Measurements from ENCODE around the gene KIAA1671.

Gene KIAA1671

GRCh38 chr22:25161916-25162530 lies 209.5 kb downstream of the KIAA1671 start:
- no peak overlapping the region for H3K4me3 ChIP-seq (IDR thresholded peaks at IDR 0.05; ENCODE audit: insufficient read depth, low read depth, low read length)
- H3K79me2 ChIP-seq (ENCODE audit: insufficient read depth, low read depth) = no peaks in the 10 kb centered on the region
- no peak overlapping the region for H3K4me2 ChIP-seq
- H3K27ac ChIP-seq = no peak overlapping the region
- no peak overlapping the region for H2AFZ ChIP-seq (ENCODE audit: low read depth)
- H4K20me1 ChIP-seq (ENCODE audit: insufficient read depth) = no peaks in the 10 kb centered on the region
- no peak for TF ChIP-seq CTCF (conservative IDR thresholded peaks at IDR 0.05; ENCODE audit: low read depth, low read length)
- H3K36me3 ChIP-seq (ENCODE audit: insufficient read depth) = no peaks in the 10 kb centered on the region
- H3K4me1 ChIP-seq (ENCODE audit: low read depth, poor library complexity, severe bottlenecking) = no peaks in the 10 kb centered on the region
- H3K9ac ChIP-seq = no peak overlapping the region
- no peaks in the 10 kb centered on the region for H3K27me3 ChIP-seq (ENCODE audit: insufficient read depth, low read depth)

GRCh38 chr22:25162561-25162960 lies 210.0 kb downstream of the KIAA1671 start:
- H3K27ac ChIP-seq = no peak overlapping the region
- TF ChIP-seq CTCF (conservative IDR thresholded peaks at IDR 0.05; ENCODE audit: low read depth, low read length) = no peak
- H3K36me3 ChIP-seq (ENCODE audit: insufficient read depth) = no peaks in the 10 kb centered on the region
- H3K79me2 ChIP-seq (ENCODE audit: insufficient read depth, low read depth) = no peaks in the 10 kb centered on the region
- no peaks in the 10 kb centered on the region for H3K27me3 ChIP-seq (ENCODE audit: insufficient read depth, low read depth)
- no peak overlapping the region for H2AFZ ChIP-seq (ENCODE audit: low read depth)
- H3K4me2 ChIP-seq = no peak overlapping the region
- H3K9ac ChIP-seq = no peak overlapping the region
- no peaks in the 10 kb centered on the region for H4K20me1 ChIP-seq (ENCODE audit: insufficient read depth)
- no peak overlapping the region for H3K4me3 ChIP-seq (IDR thresholded peaks at IDR 0.05; ENCODE audit: insufficient read depth, low read depth, low read length)
- H3K4me1 ChIP-seq (ENCODE audit: low read depth, poor library complexity, severe bottlenecking) = no peaks in the 10 kb centered on the region

- no peaks in the 10 kb centered on the region for H3K27me3 ChIP-seq (ENCODE audit: insufficient read depth, low read depth)
- H3K4me3 ChIP-seq (IDR thresholded peaks at IDR 0.05; ENCODE audit: insufficient read depth, low read depth, low read length) = no peak overlapping the region
- no peak overlapping the region for H3K27ac ChIP-seq
- no peak overlapping the region for H2AFZ ChIP-seq (ENCODE audit: low read depth)
- no peak overlapping the region for H3K4me2 ChIP-seq
- no peaks in the 10 kb centered on the region for H4K20me1 ChIP-seq (ENCODE audit: insufficient read depth)
- H3K79me2 ChIP-seq (ENCODE audit: insufficient read depth, low read depth) = no peaks in the 10 kb centered on the region
- no peak for TF ChIP-seq CTCF (conservative IDR thresholded peaks at IDR 0.05; ENCODE audit: low read depth, low read length)
- no peaks in the 10 kb centered on the region for H3K4me1 ChIP-seq (ENCODE audit: low read depth, poor library complexity, severe bottlenecking)
- H3K36me3 ChIP-seq (ENCODE audit: insufficient read depth) = no peaks in the 10 kb centered on the region
- H3K9ac ChIP-seq = no peak overlapping the region
Observed at GRCh38 chr22:25165785-25166184, 213.3 kb downstream of the KIAA1671 start.

- H3K79me2 ChIP-seq (ENCODE audit: insufficient read depth, low read depth) = no peaks in the 10 kb centered on the region
- no peaks in the 10 kb centered on the region for H4K20me1 ChIP-seq (ENCODE audit: insufficient read depth)
- TF ChIP-seq CTCF (conservative IDR thresholded peaks at IDR 0.05; ENCODE audit: low read depth, low read length) = no peak
- H3K36me3 ChIP-seq (ENCODE audit: insufficient read depth) = no peaks in the 10 kb centered on the region
- no peak overlapping the region for H3K27ac ChIP-seq
- no peak overlapping the region for H2AFZ ChIP-seq (ENCODE audit: low read depth)
- no peak overlapping the region for H3K4me3 ChIP-seq (IDR thresholded peaks at IDR 0.05; ENCODE audit: insufficient read depth, low read depth, low read length)
- no peak overlapping the region for H3K4me2 ChIP-seq
- H3K9ac ChIP-seq = no peak overlapping the region
- H3K4me1 ChIP-seq (ENCODE audit: low read depth, poor library complexity, severe bottlenecking) = no peaks in the 10 kb centered on the region
- no peaks in the 10 kb centered on the region for H3K27me3 ChIP-seq (ENCODE audit: insufficient read depth, low read depth)
Observed at GRCh38 chr22:25166266-25167040, 213.9 kb downstream of the KIAA1671 start.

Data from KMS-11 (cell line).